NCI-H82 treated with DMSO at 0.1 percent for 48 hours (cell line): ENCODE measurements around the gene PRKG1.
"Not testable (repeated sequence)": the region's sequence is repeated elsewhere in the genome, so short reads cannot be mapped to it uniquely, and the experiment has no call there.

Experiments
- DNase-seq: peaks from one replicate; lab custom pipeline; 2025; ENCODE audit not compliant: unreplicated experiment; lab: John Stamatoyannopoulos, UW

The PRKG1 gene

GRCh38 chr10:51679841-51680240 is 605.6 kb downstream of the PRKG1 start:
- DNase-seq = no peak

GRCh38 chr10:51683031-51683691 is 608.9 kb downstream of the PRKG1 start:
- no peak for DNase-seq

DNA sequence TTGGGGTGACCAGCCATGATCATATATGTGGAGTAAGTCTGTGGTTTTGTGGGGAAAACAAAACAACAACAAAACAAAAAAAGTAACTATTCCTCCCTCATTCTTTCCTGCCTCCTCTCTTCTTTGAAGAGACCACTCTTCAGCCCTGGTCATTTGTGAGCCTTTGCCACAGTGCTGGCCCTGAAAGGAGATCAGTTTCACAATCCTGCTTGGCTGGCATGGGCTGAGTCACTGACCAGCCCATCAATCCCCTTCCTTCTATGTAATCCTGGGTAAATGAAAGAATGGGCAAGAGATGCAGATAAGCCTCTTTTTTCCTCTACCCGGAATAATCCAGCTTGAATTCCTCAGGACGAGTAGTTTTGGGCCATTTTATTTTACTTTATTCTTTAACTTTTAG is 611.5 kb downstream of the PRKG1 start:
- DNase-seq = no peak

DNA sequence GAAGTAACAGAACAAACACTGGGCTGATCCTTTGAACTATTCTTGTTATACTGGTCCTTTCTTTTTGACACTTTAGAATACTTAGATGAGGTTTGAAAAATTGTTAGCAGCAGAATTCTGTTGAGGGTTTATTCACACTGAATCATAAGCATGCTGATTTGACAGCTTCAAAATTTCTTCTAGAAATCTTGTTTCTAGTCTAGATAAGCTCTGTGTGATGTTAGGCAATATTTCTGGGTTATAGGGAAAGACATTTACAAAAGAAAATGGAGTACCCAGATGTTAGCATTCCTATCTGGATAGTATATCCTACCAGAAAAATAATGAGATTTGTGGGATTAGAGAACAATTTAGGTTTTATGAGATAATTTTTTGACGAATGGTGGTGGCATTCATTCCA is 613.0 kb downstream of the PRKG1 start:
- no peak for DNase-seq

DNA sequence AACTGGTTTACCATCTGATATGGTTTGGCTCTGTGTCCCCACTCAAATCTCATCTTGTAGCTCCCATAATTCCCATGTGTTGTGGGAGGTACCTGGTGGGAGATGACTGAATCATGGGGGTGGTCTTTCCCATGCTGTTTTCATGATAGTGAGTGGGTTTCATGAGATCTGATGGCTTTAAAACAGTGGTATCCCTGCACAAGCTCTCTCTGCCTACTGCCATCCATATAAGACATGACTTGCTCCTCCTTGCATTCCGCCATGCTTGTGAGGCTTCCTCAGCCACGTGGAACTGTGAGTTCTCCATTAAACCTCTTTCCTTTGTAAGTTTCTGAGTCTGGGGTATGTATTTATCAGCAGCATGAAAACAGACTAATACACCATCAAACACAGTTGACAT is 614.5 kb downstream of the PRKG1 start:
- not testable (repeated sequence) for DNase-seq

DNA sequence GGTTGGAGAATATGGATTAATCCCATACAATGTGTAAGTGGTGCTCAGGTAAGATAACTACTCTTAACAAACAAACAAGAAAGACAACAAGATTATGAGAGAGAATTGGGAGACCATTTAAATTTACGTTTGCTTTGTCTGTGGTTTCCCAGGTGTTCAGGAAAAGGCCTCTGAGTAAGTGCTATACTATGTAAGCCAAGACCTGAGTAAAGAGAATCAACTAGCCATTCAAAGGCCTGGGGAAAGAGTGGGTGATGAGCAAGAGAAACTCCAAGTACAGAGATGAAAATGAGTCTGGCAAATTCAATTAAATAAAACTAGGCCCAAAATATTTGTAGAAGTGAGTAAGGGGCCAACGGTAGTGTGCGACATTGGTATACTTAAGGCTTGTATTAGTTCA is 615.2 kb downstream of the PRKG1 start:
- no peak for DNase-seq

- no peak for DNase-seq
Observed at GRCh38 chr10:51691135-51691534, 616.8 kb downstream of the PRKG1 start.

GRCh38 chr10:51694086-51694768 is 619.9 kb downstream of the PRKG1 start:
- no peak for DNase-seq

- DNase-seq = no peak
Observed at GRCh38 chr10:51696251-51696650, 622.0 kb downstream of the PRKG1 start.

DNA sequence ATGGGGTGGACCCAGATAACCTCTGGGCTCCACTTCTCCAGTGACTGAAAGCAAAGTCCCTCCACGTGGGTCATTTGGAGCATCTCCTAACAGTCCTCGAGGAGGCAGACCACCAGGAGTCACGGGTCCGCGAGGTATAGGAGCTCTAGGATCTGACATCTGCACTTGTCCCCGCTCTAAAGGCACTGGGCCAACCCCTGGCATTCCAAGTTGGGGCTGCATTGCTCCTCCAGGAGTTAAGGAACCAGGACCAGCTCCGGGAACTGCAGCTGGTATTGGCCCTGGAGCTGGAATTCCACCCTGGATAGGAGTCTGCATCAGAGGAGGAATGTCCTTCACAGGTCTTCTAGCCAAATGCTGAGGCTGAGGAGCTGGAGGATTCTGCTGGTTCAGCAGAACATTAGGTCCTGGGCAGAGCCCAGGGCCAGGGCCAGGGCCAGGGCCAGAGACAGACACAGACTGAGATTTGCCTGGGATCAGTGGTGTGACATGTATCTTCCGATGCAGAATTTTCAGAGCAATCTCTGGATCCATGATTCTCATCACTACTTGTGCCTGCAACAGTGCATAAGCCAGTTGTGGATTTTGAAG is 624.3 kb downstream of the PRKG1 start:
- no peak for DNase-seq

GRCh38 chr10:51699145-51699474 is 624.8 kb downstream of the PRKG1 start:
- no peak for DNase-seq

GRCh38 chr10:51699475-51700227 is 625.4 kb downstream of the PRKG1 start, which contains the start of gene CSTF2T:
Gene CSTF2T (minus strand): TSS chr10:51699595. CDS start chr10:51699549, 46 bp downstream.
- DNase-seq = peak; percentile 74

GRCh38 chr10:51700228-51700817 is 626.0 kb downstream of the PRKG1 start:
- DNase-seq = no peak

DNA sequence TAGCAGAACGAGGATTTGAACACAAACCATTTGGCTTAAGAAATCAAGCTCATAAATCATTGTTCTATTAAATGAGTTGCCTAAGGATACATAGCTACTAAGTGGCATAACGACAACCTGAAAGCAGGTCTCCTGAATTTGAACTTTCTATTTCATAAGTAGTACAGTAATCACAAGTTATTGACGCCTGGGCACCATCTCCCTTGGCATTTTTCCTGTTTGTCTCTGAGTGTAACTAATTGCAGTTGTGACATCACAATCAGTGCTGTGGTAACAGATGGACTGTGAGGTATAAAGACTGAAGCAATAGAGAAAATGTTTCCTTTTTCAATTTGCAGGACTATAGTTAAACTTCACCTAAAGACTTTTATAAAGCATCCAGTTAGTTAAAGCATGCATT is 631.5 kb downstream of the PRKG1 start:
- no peak for DNase-seq

- DNase-seq = no peak
Observed at GRCh38 chr10:51706225-51706624, 631.9 kb downstream of the PRKG1 start.

- DNase-seq = no peak
Observed at GRCh38 chr10:51707392-51707791, 633.1 kb downstream of the PRKG1 start.

DNA sequence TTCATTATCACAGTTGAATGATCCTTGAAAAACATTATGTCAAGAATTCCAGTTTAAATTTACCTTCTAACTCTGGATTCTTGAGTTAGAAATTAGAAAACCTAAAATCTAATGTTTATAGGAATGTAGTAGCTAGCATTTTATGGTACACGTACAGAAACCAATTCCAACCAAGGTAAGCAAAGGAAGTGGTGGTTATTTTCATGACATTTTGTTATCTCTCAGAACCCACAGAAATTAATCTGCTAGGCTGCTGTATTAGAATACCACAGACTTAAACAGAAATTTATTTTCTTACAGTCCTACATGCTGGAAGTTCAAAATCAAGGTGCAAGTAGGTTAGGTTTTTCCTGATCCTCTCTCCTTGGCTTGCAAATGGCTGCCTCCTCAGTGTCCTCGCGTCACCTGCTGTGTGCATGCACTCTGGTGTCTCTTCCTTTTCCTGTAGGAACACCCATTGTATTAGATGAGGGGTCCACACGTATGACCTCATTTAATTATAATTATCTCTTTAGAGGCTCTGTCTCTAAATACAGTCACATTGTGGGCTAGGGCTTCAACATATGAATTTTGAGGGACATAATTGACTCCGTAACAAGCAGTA is 633.6 kb downstream of the PRKG1 start:
- no peak for DNase-seq

DNA sequence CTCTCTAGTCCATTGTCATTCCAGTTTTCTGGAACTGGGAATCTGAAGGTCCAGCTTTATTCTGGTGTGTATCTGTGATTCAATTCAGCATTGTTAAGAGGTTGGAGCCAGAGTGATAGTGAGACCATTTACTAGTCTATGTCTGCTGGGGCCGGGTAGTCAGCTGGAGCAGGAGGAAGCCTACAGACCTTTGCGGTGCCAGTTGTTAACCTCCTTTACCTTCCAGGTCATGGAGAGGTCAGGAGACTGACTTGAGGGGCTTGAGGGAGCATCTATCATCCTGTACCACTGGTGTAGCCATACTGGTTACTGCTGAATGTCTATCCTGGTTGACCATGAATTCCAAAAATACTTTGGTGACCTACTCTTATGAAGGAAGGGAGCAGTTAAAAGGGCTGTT is 634.3 kb downstream of the PRKG1 start:
- DNase-seq = no peak

GRCh38 chr10:51709324-51709972 is 635.2 kb downstream of the PRKG1 start:
- no peak for DNase-seq

DNA sequence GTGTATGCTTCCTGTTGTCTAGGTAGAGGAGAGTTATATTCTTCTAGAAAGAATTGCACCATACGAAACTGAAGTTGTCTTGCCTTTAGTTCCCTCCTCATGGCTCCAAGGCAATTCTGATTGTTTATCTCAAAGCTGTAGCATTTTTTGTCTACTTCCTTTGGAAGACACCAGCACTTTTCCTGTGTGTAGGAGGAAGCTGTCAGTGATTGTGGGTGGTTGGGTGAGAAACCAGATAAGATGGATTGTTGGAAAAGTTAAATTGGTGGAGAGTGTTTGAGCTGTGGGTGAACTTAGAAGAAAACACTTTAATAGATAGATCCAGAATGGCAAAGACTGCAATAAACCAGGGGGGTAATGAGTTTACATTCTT is 637.2 kb downstream of the PRKG1 start:
- DNase-seq = no peak

GRCh38 chr10:51716981-51717380 is 642.7 kb downstream of the PRKG1 start:
- DNase-seq = no peak
